ENCODE measurements around the gene DCAF8.
A peak's percentile ranks its signal among the peaks of the same experiment; 100 is the strongest.

DCAF8 gene

DNA sequence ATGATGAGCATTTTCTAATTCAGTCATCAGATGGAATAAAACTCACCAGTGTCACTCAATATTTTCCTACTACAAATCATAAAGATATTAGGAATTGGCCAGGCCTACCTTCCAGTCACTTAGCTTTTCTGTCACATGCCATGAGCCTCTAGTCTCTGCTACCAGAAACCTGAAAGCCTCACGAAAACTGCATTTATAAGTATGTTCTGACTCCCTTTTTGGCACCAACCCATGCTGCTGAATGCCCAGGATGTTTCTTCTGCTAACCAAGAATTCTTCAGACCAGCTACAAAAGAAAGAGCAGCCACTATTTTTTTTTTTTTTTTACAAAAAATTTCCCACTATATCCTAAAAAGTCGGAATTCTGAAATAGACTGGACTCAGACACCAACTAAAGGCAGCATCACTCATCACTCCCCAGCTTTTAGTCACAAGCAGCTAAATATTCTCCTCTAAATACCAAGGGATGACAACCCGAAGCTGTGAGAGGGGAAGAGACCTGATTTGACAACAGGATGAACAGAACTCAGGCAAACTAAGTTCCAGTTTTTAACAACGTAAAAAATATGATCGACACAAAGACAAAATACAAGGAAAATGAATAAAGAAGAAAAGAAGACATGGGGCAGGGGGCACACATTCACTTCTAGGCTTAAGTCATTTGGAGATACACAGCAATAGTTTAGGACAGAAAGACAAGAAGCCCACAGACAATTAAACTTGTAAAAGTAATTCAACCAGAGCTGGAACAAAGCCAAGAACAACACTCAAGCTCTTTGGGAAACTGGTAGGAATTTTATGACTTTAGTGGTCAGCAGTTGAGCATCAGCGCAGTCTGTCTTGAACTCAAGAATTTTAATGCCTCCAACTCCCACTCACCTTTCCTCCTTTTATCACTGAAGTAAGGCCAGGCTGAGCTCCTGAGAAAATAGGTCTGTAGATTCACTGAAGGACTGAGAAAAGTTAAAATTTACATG, 1.7 kb downstream of the DCAF8 start:
- DNase-seq: peak; percentile 64

DNA sequence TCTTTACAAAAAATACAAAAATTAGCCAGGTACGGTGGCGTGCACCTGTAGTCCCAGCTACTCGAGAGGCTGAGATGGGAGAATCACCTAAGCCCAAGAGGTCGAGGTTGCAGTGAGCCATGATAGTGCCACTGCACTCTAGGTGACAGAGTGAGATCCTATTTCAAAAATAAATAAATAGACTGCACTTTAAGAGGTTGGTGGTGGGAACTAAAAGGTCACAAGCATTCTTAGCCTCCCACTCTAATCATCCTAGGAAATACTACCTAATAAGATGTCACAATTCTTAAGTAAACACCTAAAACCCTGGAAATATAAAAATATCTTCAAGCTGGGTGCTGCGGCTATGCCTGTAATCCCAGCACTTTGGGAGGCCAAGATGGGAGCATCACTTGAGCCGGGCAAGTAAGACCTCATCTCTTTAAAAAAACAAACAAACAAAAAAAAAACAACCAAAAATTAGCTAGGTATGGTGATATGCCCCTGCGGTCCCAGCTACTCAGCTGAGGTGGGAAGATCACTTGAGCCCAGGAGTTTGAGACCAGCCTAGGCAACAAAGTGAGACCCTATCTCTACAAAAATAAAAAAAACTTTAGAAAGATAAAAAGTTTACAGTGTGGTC, 4.1 kb downstream of the DCAF8 start:
- no peak for DNase-seq

DNA sequence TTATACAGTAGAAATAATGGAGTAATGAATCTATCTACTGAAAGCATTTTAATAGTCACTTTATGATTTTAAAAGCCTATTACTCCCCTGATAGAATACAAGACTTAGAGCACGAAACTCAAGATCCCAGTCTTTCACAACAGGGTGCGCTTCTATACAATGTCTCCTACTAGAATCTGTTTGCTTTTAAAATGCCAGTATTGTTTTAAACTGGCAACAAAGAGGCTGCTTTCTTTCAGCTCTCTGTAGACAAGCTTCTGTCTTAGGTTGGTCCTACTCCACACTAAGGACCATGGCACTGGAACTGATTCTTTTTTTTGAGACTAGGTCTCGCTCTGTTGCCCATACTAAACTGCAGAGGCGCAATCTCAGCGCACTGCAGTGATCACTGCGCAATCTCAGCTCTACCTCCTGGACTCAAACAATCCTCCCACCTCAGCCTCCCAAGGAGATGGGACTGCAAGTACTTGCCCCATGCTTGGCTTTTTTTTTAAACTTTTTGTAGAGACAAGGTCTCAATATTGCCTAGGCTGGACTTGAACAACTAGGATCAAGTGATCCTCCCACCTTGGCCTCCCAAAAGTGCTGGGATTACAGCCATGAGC, 4.8 kb downstream of the DCAF8 start:
- DNase-seq: no peak

DNA sequence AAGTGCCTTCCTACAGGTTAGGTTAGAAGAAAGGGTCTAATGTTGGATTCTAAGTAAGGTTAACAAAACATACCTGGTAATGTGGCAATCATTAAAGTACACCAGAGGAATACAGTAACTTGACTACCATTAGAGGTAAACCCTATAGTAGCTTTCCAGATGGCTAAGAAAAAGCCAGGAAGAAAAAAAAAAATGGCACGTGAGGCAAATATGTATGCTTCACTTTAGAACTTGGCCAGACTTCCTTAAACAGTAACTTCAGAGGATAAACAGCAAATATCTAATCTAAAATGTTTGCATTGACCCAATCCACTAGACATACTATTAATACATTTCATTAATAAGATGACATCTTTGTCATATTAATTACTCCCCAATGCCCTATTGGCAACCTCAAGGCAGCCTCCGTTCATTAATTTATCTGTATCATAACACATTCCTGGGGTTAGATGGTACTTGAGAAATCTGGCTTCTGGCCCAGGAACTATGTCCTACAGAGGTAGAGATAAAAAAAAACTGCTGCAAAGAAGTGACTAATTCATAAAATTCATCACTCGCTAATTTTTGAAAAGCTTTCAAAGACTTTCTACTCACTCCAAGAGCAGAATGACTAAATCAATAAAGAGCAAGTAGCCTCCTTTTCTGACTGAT, 5.8 kb downstream of the DCAF8 start:
- no peak for DNase-seq

DNA sequence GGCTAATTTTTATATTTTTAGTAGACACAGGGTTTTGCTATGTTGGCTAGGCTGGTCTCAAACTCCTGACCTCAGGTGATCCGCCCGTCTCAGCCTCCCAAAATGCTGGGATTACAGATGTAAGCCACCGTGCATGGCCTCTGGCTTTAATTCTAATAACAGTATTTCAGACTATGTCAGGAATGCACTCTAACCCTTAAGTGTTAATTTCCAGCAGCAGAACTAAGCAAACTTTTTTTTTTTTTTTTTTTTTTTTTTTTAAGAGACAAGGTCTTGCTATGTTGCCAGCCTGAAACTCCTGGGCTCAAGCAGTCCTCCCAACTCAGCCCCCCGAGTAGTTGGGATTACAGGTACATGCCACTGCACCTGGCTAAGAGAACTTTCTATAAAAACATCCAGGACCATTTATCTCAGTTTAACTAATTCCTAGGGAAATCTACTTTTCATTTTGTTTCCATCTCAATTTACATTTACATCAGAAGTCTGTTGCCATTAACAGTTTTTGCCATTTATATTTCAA, 6.5 kb downstream of the DCAF8 start:
- DNase-seq: no peak

DNA sequence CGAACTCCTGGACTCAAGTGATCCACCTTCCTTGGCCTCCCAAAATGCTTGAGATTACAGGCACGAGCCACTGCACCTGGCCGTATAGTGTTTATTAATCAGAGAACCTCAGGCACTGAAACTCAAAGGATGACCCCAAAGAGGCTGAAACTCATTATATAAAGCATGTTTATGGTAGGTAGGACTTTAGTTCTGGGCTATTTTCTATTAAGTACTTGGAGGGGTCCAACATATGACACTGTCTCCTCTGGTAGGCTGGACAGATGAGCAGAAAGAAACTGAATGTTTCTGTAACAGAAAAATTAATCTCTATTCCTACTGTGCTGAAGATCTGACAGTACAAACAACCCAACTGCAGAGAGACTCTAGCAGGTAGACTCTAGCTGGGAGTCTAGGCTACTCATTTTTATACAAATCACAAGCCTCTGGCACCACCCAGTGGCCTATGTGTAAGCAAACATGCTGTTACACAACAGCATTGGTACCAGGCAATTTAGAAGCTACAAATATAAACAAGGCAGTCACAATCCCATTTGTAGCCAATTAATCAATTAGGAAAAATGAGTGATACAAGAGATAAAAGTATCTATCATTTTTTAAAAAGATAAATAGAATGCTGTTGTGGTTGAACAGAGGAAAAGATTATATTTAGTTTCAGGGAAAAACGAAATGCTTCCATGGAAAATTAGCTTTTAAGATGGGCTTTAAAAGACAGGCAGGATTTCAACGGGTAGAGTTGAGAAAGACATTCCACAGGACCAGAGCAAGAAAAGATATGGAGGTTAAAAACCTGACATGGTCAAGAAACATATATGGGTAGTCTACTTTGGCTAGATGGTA, 10.4 kb downstream of the DCAF8 start:
- DNase-seq: peak; percentile 92

DNA sequence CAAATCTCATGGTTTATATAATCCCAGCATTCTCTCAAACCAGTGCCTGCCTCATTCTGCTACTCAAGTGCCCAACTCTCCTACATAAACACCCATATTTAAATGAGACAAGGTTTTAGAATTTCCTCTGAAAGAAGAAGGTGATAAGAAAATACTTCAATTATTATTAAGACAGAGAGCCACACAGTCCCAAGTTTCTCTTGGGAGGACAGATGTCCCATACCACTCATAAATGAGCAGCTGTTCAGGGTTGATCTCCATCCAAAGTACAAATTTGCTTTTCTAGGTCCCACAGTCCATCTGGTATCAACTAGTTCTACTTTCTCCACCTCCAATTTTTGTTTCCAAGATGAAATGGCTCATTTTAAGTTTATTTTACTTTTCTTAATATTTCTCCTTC, 11.3 kb downstream of the DCAF8 start:
- peak; percentile 10 for DNase-seq

DNA sequence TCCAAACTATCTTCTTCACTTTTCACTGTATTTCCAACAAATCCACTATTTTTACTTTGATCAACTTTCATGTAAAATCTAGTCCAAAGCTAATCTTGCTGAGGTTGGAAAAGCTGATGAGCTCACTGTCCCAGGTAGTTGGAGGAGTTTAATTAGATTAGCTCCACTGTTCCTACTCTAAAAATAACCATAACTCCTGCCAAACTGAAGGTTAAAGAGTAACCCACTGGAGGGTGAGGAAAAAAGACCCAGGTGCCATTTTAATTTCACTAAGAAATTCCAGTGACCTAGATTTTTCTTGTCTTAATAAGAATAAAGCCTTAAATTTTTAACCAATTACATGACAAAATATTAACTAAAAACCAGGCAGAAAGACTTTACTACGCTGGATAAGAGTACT, 15.3 kb downstream of the DCAF8 start:
- no peak for DNase-seq

DNA sequence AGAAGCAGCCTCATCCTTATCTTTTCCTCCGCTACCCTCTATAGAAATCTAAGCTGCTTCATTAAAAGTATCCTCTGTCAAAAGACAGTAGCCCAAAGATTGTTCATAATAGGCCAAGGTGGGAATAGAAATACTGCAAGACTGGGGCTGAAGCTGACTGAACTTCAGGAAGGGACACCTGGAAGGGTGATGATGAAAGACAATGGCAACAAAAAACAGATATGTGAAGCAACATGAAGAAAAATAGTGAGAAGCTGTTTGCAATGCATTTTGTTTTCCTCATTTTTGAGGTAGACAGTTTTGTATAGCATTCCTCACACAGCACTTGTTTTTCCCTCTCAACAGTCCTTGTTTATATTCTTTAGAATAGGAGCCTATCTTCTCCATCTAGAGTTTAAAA, 16.9 kb downstream of the DCAF8 start:
- peak; percentile 15 for DNase-seq

DNA sequence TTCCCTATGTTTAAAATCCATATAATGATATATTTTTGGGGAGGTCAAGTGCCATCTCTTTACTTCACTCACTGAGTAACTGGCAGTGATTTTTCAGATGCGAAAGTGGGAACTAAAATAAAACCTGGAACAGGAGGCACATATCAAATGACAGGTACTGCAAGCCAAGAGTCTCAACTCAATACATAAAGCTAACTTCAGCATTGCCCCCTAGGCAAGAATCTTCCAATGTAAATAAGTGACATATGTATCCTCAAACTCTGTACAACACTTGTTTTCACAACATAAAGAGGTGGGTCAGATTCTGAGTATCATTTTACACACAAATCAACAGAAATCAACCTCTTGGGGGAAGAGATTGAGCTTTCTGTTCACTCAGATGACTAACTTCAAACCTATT, 18.1 kb downstream of the DCAF8 start:
- peak; percentile 98 for DNase-seq

DNA sequence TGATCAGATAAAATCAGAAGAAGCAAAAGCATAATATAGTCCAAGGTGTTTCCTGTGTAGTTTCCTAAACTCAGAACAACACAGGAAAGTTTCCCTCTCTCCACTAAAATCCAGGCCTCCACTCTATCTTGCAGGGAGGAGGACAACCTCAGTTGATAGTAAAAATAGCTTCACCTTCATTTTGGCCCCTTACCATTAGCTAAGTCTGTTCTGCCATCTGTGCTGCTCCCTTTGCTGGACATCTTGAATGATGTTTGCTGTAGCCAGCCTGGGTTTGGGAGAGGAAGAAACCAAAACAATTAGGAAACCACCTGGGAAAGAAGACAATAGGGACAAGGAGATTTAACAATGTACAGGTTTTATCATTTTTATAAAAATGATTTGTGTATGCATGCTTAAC, 18.6 kb downstream of the DCAF8 start:
- peak; percentile 85 for DNase-seq

DNA sequence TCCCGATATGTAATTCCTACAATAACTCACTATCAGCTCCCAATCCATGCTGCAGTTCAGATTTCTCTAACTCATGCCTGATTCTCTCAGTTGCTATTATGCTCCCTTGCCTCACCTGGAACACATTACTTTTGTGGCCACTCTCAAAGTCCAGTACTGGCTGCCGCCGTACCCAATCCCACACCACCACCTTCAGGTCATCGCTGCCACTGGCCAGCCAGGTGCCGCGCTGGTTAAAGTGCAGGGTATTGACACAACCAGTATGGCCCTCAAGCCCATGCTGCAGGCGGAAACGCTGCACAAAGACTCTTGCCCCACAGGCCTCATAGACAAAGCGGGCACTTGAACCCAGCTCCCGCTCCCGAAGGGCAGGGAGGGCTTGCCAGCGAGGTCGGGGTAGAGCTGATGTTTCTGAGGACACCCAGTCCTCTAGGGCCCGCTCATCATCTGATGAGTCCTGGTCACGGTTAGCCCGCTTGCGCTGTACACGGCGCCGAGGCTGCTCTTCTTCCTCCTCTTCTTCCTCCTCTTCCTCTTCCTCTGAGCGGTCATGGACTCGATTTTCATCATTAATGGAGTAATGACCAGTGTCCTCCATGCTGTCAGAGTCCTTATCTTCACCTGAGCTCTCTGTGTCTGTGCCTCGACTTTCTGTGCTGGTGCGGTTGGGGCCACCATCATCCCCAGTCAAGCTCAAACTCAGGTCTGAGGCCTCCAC, 22.6 kb downstream of the DCAF8 start:
- DNase-seq: no peak

DNA sequence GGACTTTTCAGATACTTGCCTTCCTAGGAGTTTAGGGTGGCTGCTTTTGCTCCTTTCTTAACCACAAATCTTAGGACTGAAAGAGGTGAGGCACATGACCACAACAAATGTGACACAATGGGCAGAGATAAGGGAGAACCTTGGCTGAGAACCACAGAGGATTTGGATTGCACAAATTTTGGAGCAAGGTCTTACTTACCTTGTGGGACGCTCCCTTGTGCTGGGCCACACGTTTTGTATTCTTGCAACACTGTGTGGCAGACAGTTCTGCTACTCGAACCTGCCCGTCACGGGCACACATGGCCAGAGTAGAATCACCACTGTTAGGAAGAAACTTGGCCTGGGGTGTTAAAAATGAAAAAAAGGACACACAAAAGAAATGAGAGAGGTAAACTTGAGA, 23.9 kb downstream of the DCAF8 start:
- no peak for DNase-seq

DNA sequence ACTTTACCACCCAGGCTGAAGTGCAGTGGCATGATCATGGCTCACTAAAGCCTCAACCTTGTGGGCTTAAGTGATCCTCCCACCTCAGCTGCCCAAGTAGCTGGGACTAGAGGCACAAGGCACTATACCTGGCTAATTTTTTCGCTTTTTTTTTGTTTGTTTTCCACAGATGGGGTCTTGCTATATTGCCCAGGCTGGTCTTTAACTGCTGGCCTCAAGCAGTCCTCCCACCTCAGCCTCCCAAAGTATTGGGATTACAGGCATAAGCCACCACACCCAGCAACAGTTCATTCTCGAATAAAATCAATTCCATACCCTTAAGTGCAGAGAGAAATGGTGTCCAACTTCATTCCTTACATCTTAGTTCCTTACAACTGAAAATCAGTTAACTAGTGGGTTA, 24.8 kb downstream of the DCAF8 start:
- DNase-seq: no peak

DNA sequence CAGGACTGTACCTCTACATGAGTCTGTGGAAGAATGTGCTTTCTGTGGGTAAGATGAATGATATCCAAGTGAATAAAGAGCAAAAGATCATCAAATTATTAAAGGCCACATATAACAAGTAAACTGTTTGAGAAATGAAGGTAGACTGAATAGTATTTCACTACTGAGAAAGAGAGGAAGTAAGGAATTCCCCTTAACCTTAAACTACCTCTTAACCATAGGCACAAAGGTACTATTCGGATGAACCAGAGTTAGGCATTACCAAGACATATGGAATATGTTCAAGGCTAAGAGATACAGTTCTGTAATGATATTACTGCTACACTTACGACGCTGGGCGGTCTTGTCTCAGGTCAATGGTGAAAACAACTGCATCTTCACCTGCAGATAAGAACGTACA, 25.5 kb downstream of the DCAF8 start:
- DNase-seq: no peak

DNA sequence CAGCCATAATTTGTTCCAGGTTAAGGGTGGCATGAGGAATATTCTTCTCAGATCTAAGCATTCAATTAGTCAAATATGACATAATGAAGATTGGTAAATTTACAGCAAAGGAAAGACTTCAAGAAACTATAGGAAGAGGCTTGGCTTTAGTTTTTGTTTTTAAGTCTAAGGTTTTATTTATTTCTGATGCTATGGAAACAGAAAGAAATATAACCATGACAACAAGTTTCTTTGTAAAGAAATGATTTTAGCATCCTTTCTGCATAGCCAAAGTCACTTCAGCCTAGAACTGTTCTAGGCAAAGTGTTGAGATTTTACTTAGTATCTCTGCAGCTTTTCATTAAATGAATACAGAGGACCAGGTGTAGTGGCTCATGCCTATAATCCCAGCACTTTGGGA, 29.4 kb downstream of the DCAF8 start:
- DNase-seq: no peak

DNA sequence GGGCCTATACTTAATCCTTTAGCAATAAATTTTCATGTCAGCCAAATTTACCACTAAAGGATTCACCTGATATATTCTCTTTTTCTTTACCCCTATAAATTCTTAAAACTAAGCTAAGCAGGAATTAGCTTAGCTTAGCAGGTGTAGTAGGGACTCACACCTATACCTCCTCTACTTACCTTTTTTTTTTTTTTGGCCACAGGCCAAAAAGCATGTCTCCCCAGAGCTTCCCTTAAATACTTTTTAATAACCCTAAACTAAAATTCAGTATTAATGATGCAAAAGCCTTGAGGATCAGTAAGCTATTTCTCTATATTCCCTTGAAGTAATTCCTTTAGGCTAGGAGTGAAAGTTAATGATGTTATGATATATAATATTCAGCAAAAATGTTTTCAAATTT, 33.9 kb downstream of the DCAF8 start:
- DNase-seq: no peak

DNA sequence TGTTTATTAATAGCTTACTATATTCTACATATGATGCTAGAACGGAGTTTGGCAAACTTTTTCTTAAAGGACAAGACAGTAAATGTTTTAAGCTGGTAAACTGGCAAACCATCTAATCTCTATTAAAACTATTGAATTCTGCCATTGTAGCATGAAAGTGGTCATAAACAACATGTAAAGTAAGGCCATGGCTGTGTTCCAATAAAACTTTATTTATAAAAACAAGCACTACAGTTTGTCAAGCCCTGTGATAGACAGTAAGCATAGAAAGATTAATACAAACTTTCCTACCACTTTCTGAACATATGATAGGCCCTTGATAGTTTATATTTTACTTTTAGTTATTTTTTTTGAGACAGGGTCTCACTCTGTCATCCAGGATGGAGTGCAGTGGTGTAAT, 34.8 kb downstream of the DCAF8 start:
- DNase-seq: no peak

DNA sequence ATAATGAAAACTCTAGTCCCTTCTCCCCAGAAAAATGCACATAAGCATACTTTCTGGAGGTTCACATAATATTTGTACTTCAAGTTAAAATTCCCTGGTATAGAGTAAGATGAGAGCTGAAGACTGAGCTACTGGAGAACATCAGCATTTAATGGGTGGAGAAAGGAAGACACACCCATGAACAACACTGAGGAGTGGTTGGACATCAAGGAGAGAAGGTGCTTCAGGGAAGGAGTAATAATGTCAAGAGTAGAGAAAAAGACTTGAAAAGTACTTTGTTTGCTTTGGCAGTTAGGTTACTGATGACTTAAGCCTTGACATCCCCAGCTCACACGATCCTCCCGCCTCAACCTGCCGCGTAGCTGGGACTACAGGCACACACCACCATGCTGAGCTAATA, 35.3 kb downstream of the DCAF8 start:
- DNase-seq: no peak

DNA sequence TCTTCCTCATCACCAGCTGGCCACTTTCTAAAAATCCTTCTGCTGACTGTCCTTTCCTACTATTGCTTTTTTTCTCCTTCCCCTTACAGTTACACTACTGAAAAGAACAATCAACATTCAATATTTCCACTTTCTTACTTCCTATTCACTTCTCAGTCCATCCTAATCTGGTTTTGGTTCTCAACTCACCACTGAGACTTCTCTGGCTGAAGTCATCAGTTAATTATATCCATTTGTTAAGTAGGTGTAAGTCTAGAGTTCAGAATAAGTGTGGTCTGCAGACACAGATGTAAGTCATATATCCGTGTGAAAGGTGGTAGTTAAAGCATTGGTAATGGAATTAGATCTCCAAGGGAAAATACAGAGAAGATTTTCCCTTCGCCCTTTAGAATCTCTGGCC, 35.7 kb downstream of the DCAF8 start:
- DNase-seq: no peak

DNA sequence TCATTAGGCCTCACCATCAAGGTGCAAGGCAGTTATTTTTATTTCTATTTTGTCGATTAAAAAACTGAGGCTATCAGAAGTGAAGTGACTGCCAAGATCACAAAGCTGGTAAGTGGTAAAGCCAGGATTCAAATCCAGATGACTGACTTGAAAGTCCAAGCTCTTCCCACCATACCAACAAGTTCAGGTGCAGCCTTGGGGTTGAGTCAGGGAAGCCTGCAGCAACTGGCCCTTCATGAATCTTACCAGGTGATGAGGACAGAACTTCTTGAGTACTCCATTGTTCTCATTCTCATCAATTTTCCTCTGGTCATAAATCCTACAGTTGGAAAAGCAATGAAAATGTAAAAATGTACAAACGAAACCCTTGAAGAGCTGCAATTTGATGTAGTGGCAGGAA, 37.0 kb downstream of the DCAF8 start:
- DNase-seq: no peak

DNA sequence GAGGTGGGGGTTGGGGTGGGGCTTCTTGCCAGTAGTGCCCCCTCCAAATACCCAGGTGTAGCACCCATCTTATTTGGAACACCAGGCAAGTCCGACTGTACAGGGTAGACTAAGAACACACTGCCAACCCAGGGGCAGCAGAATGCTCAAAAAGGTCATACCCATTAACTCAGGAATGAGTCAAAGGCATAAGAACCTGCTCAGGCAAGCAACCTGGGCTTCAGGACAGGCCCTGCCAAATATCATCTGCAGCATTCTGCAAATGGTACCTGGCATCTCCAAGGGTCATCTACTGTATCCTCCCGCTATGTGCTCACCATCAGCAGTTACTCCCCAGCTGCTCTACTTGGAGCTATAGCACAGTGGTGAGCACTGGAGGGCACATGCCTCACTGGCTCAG, 37.7 kb downstream of the DCAF8 start:
- DNase-seq: no peak

Measured in NCI-H69 (cell line).